HG02588 (cell line): Measurements from ENCODE around the gene TRMT1.

Experiments used
- ATAC-seq: cut with Tn5 transposase; IDR thresholded peaks from one replicate; pipeline ENCODE4 v1.9.1; 2021; ENCODE audit warnings: mild to moderate bottlenecking, moderate library complexity; ENCODE audit not compliant: unreplicated experiment

TRMT1 gene

DNA sequence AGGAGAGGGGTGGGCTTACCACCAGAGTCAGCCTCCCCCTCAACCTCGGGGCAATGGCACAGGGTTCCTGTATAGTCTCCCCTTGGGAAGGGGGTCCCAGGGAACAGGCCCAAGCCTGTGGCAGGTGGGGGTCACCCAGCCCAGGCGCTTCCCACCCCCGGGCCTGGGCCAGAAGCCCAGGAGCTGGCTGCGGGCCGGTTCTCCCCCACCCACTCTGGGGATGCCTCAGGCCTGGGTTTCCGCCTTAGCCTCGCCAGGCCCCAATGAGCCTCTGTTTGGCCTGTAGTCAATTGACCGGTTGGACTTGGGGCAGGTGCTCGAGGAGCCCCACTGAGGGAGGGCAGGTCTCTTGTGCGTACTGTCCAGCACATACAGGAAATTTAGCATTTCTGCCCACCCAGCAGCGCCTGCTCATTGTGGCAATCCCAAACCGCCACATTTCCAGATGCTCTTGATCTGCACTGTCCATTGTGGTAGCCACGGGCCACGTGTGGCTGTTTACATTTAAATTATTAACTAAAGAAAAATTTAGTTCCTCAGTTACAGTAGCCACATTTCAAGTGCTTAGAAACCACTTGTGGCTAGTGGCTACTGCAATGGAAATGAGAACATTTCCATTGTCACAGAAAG, 23.8 kb downstream of the TRMT1 start:
- no peak for ATAC-seq

DNA sequence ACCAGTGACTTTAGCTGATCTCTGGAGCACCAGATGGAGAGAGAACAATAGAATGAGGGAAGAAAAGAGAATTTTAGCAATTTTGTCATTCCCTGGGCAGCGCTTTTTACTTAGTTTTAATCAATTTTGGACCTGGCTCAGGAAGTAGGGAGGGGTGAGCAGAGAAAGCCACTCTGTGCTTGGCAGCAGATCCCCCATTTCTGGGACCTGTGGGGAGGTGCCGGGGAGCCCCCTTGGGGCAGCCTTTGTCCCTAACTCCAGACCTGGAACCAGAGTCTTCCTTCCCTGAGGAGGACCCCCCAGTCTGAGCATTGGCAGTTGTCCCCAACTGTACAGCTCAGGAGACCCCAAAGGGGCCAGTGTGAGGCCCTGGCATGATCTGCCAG, 24.4 kb downstream of the TRMT1 start:
- ATAC-seq, result no peak

DNA sequence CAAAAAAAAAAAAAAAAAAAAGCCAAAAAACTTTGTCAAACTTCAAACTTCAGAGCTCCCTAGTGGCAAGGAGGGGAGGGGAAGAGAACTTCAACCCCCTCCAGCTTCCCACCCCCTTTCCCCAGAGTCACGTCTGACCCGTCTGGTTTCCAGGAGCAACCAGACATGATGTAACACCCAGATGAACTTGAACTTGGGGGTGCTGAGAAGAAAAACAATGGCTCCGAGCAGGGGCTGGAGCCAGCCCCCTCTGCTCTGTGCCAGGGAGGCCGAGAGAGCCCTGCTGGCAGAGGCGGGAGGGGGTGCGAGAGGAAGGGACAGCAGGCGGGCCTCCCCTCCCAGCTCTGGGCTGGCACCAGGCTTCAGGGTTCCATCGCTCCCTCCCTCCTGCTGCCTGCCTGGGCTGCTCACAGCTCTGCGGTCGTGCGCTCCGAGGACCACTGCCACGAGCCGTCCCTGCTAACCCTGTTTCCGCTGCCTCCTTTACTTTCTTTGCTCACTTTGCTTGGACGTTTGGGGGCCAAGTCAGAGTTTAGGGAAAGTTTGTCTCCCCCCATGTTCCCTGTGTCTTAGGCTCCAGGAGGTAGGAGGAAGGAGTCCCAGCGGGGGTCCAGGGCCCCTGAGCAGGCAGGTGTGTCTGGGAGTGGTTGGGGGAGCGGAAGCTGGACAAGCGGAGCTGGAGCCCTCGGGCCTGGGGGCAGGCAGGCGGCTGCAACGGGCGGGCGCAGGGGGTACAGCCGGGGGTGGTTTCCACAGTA, 25.0 kb downstream of the TRMT1 start:
- ATAC-seq, result no peak

DNA sequence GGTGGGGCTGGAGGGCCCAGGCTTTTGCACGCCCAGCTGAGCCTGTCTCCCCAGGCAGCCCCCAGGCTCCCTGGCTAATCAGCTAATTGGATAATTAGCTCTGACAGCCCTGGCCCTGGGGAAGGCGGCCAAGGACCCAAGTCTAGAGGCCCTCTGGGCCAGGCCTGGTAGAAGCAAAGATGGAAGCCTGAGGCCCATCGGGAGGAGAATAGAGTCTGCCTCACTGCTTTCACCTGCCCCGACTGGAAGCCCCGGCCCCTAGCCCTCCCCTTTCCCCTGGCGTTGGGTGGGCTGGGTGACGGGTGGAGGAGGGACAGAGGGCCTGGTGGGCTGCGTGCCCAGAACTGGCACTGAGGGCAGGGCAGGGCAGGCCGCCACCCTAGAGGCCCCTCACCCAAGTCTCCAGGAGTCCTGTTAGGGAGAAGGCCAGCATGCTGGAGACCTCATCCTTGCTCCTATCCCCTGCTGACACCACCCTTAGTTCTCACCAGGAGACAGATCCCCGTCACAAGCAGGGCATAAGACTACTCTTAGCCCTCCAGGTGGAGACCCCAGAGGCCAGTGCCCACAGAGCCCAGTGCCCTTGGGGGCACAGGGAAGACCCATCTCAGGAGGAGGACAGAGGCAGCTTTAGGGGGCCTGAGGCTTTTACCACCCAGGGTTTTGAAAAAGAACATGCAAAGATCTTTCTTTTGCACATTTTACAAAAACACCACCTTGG, 25.9 kb downstream of the TRMT1 start:
- no peak for ATAC-seq

DNA sequence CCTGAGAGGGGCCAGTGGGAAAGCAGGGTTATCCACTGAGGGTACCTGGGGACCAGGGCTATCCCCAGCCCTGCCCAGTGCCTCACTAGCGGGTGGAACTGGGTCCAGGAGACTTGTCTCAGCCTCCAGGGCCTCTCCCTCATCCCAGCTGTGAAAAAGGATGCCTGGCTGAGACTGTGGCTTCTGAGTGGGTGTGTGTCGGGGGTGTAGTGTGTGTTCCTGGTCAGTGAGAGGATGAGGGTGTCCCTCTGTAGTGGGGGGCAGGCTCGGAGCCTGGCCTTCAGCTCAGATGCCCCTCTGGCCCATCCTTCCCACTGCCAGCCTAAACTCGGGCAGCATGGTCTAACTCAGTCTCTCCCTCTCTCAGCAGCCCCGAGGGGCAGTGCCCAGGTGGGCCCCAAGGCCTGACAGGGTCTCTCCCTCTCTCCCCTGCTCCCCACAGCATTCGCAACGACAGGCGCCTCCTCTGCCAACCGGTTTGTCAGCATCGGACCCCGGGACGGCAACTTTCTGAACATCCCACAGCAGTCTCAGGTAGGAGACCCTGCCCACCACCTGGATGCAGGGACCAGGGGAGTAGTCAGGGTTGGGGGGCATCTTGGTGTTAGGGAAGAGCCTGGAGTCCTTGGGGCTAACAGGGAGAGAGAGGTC, 26.6 kb downstream of the TRMT1 start:
- no peak for ATAC-seq

DNA sequence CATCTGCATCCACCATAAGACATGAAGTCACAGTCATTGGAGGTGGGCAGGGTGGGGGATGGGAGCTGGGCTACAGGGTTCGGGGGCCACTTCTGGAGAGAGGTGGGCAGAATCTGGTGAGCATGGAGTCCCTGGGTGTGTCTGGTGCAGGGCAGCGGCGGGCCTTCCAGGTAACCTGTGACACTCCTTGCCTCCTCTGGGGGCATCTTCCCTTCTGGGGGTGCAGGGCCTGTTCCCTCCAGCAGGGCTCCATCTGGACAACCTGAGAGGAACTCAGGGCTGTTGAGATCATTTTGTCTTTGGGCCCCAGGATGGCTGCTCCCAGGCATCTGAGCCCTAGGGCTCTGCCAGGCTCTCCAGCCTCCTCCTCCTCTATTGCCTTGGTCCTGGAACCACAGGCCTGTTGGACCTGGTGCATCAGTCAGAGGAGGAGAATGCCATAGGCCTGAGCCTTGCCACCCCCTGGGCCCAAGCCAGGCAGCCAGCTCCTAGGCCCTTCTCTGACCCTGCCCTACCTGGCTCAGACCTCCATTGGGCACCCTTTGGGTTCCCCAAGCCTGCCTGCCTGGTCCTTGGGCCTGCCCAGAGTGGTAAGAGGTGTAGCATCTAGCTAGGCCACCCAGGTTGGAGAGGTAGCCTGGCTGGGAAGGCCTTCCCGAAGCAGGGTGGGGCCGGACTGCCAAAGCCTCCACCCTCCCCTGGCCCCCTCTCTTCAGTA, 27.2 kb downstream of the TRMT1 start:
- no peak for ATAC-seq

DNA sequence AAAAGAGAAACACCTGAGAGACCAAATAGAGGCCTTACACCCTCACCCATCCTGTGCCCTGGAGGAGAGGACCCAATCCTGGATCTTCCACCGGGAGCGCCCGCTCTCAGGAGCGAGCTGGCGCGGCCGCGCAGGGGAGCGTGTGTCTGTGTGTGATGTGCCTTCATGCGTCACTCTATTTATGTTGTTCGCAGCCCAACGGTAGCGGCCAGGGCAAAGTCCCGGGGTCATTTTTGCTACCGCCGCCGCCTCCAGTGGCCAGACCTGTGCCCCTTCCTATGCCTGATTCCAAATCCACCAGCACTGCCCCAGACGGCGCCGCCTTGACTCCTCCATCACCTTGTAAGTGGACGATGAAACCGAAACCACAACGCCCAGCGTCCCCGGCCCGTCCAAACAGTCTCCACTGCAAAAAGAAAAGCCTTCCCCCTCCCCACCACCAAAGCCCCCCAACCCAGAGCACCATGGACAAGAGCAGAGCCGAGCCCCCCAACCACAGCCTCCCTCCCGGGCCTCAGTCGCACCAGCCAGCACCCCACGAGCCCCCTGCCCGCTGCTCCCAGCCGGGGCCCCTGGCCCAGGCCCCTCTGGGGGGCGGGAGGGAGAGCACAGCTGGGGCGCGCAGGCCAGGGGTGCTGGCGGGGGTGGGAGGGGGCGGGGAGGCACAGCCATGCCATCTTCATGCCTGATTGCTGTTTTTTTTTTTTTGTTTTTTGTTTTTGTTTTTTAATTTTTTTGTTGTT, 28.6 kb downstream of the TRMT1 start:
- ATAC-seq, result no peak

DNA sequence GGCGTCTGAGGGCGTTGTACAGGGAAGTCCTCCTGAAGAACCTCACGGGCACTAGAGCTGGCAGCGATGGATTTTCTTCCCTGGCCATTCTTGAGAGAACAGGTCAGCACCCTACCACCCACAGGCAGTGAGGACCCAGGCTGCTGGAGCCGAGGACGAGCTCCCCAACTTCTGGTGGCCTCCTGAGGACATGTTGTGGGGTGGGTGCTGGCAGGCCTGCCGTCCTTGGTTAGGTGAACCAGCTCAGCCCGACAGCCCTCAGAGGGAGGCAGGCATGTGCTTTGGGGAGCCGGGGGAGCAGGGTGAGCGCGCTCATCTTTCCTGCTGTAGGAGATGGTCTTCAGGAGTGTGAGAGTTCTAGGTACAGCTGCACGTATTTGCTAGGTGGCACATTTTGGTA, 29.2 kb downstream of the TRMT1 start:
- no peak for ATAC-seq

DNA sequence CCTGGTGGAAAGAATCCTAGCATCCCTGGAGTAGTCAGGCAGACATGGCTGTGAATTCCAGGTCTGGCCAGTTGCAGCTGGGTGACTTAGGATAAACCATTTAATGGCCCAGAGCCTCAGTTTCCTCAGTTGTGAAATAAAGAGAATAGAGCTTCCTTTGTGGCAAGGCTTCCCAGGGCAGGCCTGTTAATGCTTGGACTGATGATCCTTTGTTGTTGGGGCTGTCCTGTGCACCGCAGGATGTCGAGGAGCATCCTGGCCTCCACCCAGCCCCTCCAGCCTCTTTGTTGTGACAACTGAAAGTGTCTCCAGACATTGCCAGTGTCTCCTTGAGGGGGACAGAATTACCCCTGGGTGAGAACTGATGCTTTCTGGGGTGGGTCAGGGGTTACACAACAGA, 30.2 kb downstream of the TRMT1 start:
- ATAC-seq, result no peak

DNA sequence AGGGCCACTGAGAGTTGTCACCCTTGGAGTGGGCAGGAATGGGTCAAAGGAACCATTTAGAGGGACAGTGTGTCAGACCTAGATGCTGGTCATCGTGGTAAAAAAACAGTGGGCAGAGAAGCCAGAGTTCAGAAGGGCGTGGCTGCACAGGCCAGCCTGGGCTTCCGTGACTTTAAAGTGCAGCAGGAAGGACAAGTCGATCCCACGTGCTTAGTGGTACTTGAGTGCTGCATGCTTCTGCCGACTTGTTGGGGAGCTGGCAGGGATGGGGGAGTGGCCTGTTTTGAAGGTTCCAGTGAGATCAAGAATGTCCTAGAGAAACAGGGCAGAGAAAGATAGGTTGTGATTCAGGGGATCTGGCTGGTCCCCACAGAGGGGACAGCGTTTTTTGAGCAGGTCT, 30.9 kb downstream of the TRMT1 start:
- ATAC-seq, result no peak

DNA sequence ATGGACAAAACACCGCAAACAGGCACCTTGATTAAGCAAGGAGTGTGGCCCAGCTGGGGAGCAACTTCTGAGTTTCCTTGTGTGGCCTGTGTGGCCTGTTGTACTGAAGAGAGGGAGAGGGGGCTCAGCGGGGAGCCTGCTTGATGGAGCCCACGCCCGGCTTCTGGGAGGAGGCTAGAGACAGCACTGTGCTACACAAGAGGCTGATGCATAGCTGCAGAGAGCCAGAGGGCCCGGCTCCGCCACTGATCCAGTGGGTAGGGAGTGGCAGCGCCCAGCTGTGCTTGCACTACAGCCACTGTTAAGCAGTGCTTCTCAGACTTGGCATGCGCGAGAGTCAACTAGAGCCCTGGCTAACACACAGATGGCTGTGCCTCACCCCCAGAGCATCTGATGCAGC, 32.9 kb downstream of the TRMT1 start:
- ATAC-seq, result no peak

DNA sequence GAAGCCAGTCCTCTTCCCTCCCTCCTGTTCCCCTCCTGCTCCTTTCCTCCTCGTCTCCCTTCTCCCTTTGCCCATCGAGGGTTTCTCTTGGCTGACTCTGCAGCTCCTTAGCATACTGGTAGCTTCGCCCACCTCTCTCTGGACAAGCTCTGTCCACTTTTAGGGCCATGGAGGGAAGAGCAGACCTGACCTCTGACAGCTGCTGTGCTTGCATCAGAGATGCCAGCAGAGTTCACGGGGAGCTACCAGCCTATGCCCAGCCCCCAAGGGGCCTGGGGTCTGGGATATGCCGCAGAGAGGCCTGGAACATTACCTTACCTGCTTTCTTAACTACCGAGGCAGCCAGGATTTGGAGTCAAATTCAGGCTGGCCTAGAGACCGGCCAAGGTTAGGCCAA, 33.5 kb downstream of the TRMT1 start:
- ATAC-seq, result no peak

DNA sequence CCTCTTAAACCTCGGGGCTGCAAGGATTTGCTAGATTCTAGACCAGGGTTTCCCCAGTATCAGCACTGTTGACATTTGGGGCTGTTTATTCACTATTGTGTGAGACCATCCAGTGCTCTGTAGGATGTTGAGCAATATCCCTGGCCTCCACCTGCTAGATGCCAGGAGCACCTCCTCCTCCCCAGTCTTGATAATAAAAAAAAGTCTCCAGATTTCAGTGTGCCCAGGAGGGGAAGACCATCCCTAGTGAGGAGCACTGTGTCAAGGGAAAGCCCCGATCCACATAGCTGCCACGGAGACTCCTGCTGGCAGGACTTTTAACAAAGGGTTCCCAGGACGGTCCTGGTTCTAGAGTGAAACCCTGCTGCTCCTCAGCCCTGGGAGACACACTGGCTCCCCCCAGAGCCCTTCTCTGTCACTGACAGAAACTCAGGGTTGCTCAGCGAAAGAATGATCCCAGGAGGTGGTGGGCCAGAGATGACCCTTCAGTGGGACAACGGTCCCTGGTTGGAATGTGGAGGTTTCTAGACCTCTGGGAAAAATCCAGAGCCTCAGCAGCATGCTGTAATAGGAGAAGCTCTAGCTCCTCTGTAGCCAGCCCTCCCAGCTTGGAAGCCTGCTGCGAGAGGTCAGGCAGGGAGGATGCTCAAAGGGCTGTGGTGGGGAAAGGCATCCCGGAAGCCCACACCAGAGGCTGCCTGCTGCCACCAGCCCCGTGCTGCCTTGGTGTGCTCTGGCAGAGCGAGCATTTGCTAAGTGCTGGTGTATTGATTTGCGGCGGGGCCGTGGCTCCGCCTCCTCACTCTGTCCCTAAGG, 34.1 kb downstream of the TRMT1 start:
- ATAC-seq, result no peak

DNA sequence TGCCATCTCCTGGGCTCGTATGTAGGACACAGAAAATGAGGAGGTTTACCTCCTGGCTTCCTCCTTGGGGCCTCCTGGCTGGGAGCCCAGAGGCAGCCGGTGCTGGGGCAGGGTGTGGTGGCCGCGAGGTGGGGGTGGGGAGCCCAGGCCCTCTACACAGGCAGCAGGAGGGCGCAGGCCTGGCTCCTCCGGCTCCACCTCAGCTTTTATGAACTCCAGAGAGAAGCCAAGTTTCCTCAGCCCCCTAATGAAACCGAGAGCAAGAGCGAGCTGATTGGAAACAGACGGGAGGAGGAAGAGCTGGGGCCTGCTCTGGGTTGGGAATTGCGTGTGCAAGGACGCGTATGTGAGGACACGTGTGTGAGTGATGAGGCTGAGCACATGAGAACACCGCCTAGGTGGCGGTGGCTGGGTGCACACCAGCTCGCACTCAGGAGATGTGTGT, 37.0 kb downstream of the TRMT1 start:
- ATAC-seq, result no peak

DNA sequence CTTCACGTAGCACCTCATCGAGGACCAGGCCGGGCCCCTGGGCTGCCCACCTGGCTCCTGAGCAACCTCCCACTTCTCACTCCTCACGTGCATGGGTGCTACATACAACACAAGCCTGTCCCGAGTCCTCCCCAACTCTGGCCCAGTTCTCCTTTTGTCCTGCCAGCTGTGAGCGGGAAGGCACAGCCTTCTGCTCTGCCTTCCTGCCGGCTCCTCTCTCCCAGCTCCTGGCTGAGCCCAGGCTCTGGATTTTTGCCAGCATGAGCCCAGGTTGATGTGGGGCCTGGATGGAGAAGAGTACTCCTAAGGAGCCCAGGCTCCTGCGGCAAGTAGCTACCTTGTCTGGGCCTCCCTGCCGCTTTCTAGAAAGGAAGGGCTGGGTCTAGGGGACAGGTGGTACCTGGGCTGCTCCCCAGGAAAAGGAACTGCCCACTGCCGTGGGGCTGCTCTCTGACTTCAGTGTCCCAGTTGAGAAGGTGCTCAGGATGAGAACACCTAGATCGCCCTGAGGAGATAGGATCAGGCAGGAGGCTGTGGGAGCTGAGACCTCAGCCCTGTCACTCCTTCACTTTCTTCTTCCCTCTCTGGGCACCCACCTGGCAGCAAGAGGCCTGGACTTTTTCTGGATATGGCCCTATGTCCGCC, 37.5 kb downstream of the TRMT1 start:
- no peak for ATAC-seq

DNA sequence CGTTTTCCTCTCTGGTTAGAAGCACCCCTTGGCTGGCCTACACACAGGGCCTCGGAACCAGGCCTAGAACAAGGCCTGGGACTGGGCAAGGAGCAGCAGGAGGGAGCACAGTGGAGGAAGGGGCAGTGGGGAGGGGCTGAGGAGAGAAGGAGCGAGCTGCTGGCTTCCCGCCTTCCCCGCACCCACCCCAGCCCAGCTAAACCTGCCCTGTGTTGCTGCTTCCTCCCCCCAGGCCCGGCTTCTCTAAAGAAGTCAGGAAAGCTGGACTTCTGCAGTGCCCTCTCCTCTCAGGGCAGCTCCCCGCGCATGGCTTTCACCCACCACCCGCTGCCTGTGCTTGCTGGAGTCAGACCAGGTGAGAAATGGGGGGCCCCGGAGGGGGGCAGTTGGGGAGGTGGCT, 38.2 kb downstream of the TRMT1 start:
- no peak for ATAC-seq

DNA sequence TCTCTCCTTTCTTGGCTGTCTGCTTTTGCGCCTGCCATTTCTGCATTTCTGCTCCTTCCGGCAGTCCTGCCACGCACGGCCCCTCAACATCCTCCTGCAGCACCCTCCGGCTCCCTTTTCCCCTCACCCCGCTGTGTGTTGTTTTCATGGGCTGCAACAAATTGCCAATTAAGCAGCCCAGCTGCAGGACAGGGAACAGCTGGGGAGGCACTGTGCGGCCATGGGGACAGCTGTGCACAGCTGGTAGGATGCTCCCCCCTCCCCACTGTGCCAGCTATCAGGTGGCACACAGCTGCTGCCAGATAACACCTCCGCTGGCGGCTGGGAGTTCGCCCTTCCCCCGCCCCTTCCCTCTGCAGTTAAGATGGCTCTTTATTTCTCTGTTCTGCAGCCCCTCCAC, 39.3 kb downstream of the TRMT1 start:
- ATAC-seq, result no peak

DNA sequence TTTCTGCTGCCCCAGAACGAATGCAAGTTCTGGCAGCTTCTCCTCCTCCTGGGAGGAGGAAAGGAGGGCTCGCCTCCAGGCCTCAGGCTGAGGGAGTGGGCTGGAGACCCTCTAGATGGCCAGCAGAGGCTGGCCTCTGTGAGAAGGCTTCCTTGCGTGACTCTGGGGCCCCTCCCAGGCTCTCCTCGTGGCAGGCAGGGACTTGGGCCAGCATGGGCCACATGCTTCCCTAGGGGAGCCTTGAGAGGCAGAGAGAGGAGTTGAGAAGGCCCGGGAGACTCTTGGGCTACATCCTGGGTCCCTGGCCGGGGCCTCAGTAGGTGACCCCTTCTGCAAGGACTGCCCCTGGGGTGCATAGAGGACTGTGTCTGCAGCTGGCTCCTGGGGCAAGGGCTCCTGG, 39.8 kb downstream of the TRMT1 start:
- no peak for ATAC-seq

DNA sequence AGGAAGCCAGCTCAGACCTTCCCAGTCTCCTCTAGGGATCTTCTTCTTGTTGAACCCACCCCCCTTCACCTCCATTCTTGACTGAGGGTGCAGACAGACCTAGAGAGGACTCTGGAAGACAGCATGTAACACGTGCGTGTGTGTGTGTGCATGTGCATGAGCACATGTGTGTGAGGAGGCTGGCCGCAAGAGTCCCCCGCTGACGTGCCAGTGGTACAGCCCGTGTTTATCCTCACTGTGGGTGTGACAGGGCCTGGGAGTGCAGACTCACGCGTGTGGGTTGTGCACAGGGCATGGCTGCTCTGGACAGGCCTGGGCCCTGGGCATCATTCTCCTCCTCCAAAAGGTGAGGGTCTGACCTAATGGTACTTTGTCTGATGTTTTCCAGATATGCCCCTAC, 40.2 kb downstream of the TRMT1 start:
- ATAC-seq, result no peak
